Renal cortical epithelial cell (primary cell): ENCODE data around the gene SRGN. TPM values are rescaled to one million over a fixed set of nuclear protein-coding genes. Genes with fewer than 3 reads are reported as not detected.
"Not testable (repeated sequence)": the region's sequence is repeated elsewhere in the genome, so short reads cannot be mapped to it uniquely, and the experiment has no call there.

Experiments used
- DNase-seq: peaks from one replicate; pipeline ENCODE4 v3.0.0-alpha.2; 2011; ENCODE audit warnings: low read depth
- total RNA-seq: library from RNA; depleted of rRNA; stranded (reverse); fragments of >200 nt; gene quantifications from 2 replicates; pipeline ENCODE4 v1.2.3, GENCODE V29; 2014

The SRGN gene
- total RNA-seq, 1 donor from 2014 or later: 18.0 TPM

DNA sequence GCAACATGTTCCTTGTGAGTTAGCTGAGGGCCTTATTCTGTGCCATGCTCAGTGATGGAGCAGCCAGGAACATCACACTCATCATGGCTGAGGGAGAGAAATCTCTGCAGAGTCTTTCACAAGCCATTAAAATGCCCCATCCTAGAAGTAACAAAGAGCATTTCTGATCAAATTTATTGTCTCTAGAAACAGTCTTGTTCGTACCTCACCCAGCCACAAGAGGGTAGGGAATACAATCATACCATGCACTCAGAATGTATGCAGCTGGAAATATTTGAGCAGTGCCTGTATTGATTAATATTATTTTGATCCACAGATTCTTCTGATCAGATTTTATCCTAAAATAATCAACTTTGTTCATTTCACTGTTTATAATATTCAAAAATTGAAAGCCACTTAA lies 53.4 kb downstream of the SRGN start:
- DNase-seq: no peak

DNA sequence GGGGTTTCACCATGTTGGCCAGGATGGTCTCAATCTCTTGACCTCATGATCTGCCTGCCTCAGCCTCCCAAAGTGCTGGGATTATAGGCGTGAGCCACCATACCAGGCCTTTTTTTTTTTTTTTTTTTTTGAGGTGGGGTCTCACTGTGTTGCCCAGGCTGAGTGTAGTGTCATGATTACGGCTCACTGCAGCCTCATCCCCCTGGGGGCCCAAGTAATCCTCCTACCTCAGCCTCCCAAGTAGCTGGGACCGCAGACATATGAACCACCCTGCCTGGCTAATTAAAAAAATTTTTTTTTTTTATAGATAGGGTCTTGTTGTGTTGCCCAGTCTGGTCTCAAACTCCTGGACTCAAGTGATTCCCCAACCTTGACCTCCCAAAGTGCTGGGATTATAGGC lies 54.2 kb downstream of the SRGN start:
- not testable (repeated sequence) for DNase-seq

- DNase-seq: no peak
These were observed 55.1 kb downstream of the SRGN start for GRCh38 chr10:69142983-69143382.

DNA sequence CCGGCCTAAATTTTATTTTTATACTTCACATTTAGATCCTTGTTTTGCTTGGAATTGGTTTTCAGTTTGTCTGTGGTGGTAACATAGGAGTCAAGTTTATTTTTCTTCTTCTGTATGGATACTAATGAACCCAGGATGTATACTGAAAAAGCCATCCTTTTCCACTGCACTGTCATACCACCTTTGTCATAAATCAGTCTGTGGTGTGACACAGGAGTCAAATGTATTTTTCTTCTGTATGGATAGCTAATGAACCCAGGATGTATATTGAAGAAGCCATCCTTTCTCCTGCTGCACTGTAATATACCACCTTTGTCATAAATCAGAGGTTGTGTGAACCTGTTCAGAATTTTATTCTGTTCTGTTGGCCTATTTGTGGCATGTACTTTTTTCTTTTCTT lies 57.4 kb downstream of the SRGN start:
- DNase-seq: no peak

GRCh38 chr10:69145864-69146263 lies 58.0 kb downstream of the SRGN start:
- no peak for DNase-seq

GRCh38 chr10:69146759-69147158 lies 58.9 kb downstream of the SRGN start:
- no peak for DNase-seq

GRCh38 chr10:69151984-69152383 lies 64.1 kb downstream of the SRGN start:
- no peak for DNase-seq

DNA sequence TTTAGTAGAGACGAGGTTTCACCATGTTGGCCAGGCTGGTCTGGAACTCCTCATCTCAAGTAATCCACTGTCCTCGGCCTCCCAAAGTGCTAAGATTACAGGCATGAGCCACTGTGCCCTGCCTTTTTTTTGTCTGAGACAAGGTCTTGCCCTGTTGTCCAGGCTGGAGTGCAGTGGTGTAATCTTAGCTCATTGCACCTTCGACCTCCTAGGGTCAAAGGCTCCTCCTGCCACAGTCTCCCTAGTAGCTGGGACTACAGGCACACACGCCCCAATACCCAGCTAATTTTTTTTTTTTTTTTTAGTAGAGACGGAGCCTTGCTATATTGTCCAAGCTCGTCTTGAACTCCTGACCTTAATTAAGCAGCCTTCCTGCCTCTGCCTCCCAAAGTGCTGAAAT lies 65.3 kb downstream of the SRGN start:
- DNase-seq: no peak

Other genes with a start within 250 kb of the SRGN start
- gene DDX50, start 186.8 kb upstream of the SRGN start, total RNA-seq: 62.9 and 64.3 TPM in 2 replicates
- gene DDX21, start 131.9 kb upstream of the SRGN start, total RNA-seq: 107 and 153 TPM in 2 replicates
- gene KIFBP, start 99.3 kb upstream of the SRGN start, total RNA-seq: 54.9 and 73.8 TPM in 2 replicates
- 77.3 and 79.3 TPM in 2 replicates for gene VPS26A, start 36.1 kb downstream of the SRGN start, total RNA-seq
- gene SUPV3L1, start 92.1 kb downstream of the SRGN start, total RNA-seq: 31.6 and 31.9 TPM in 2 replicates
- gene HKDC1, start 132.2 kb downstream of the SRGN start, total RNA-seq: 51.7 and 117 TPM in 2 replicates
- gene HK1, start 190.4 kb downstream of the SRGN start, total RNA-seq: 69.6 and 131 TPM in 2 replicates